Effector memory CD4-positive, alpha-beta T cell (primary cell): ENCODE measurements around the gene ARRDC1.
"Not testable (repeated sequence)": the region's sequence is repeated elsewhere in the genome, so short reads cannot be mapped to it uniquely, and the experiment has no call there.

ENCODE experiments used
- DNase-seq, 3 donors: peaks; one replicate each; pipeline ENCODE4 v3.0.0-alpha.2; 2020
- H3K27ac ChIP-seq: 2 replicates; pipeline ENCODE4 v1.7.0; 2013; ENCODE audit warnings: mild to moderate bottlenecking, low read length, moderate library complexity; ENCODE audit not compliant: insufficient read depth, poor library complexity, severe bottlenecking
- H3K27me3 ChIP-seq: replicated peaks from 2 replicates; pipeline ENCODE4 v1.7.0; 2013; ENCODE audit warnings: mild to moderate bottlenecking, low read length; ENCODE audit not compliant: insufficient read depth, control insufficient read depth, poor library complexity, severe bottlenecking
- H3K36me3 ChIP-seq: 2 replicates; pipeline ENCODE4 v1.7.0; 2013; ENCODE audit warnings: mild to moderate bottlenecking, low read length, moderate library complexity; ENCODE audit not compliant: control insufficient read depth, insufficient read depth
- H3K4me1 ChIP-seq: 2 replicates; pipeline ENCODE4 v1.7.0; 2013; ENCODE audit warnings: low read length, mild to moderate bottlenecking; ENCODE audit not compliant: control insufficient read depth, insufficient read depth, poor library complexity, severe bottlenecking
- H3K4me3 ChIP-seq: 2 replicates; pipeline ENCODE4 v1.7.0; 2013; ENCODE audit warnings: low read length, low read depth, mild to moderate bottlenecking; ENCODE audit not compliant: insufficient read depth, poor library complexity, severe bottlenecking
- H3K9me3 ChIP-seq: 2 replicates; pipeline ENCODE4 v1.7.0; 2013; ENCODE audit warnings: mild to moderate bottlenecking, low read length, moderate library complexity; ENCODE audit not compliant: control insufficient read depth

Gene ARRDC1

GRCh38 chr9:137621131-137621757 is 15.8 kb downstream of the ARRDC1 start:
- peaks cover 13% of the 10 kb centered on the region for H3K4me1 ChIP-seq
- DNase-seq, result no peak
- peak overlapping the region; percentile 2 for H3K4me3 ChIP-seq
- no peaks in the 10 kb centered on the region for H3K27me3 ChIP-seq
- H3K9me3 ChIP-seq, result no peaks in the 10 kb centered on the region
- no peaks in the 10 kb centered on the region for H3K36me3 ChIP-seq
- no peak overlapping the region for H3K27ac ChIP-seq

GRCh38 chr9:137622211-137622610 is 16.7 kb downstream of the ARRDC1 start:
- H3K27me3 ChIP-seq, H3K9me3 ChIP-seq, H3K27ac ChIP-seq, DNase-seq, H3K36me3 ChIP-seq, H3K4me3 ChIP-seq: not testable (repeated sequence)
- H3K4me1 ChIP-seq, result peaks cover 13% of the 10 kb centered on the region

GRCh38 chr9:137626464-137626863 is 21.0 kb downstream of the ARRDC1 start:
- Histone ChIP-seq H3K9me3 (no peaks in the 10 kb centered on the region), H3K27ac (no peak overlapping the region), H3K4me1 (peaks cover 7% of the 10 kb centered on the region), H3K27me3 (no peaks in the 10 kb centered on the region), H3K4me3 (no peak overlapping the region), H3K36me3 (no peaks in the 10 kb centered on the region)
- DNase-seq, result no peak

GRCh38 chr9:137627406-137627805 is 21.9 kb downstream of the ARRDC1 start:
- not testable (repeated sequence) for H3K27me3 ChIP-seq, H3K9me3 ChIP-seq, H3K36me3 ChIP-seq, H3K4me3 ChIP-seq, H3K27ac ChIP-seq, H3K4me1 ChIP-seq, DNase-seq

- no peaks in the 10 kb centered on the region for H3K36me3 ChIP-seq
- no peaks in the 10 kb centered on the region for H3K9me3 ChIP-seq
- no peak overlapping the region for H3K4me3 ChIP-seq
- no peak overlapping the region for H3K27ac ChIP-seq
- H3K27me3 ChIP-seq, result no peaks in the 10 kb centered on the region
- no peak for DNase-seq
- peaks cover 7% of the 10 kb centered on the region for H3K4me1 ChIP-seq
These were observed 24.6 kb downstream of the ARRDC1 start for GRCh38 chr9:137630126-137630525.

GRCh38 chr9:137630679-137631078 is 25.2 kb downstream of the ARRDC1 start:
- Histone ChIP-seq H3K4me1 (peaks cover 7% of the 10 kb centered on the region), H3K36me3 (no peaks in the 10 kb centered on the region), H3K4me3 (no peak overlapping the region), H3K9me3 (no peaks in the 10 kb centered on the region), H3K27me3 (no peaks in the 10 kb centered on the region), H3K27ac (no peak overlapping the region)
- DNase-seq, result no peak

- Histone ChIP-seq H3K4me3 (no peak overlapping the region), H3K36me3 (no peaks in the 10 kb centered on the region), H3K4me1 (peaks cover 7% of the 10 kb centered on the region), H3K27me3 (no peaks in the 10 kb centered on the region), H3K9me3 (no peaks in the 10 kb centered on the region), H3K27ac (no peak overlapping the region)
- DNase-seq, result no peak
These were observed 26.1 kb downstream of the ARRDC1 start for GRCh38 chr9:137631345-137632229.

GRCh38 chr9:137632230-137633161 is 27.0 kb downstream of the ARRDC1 start:
- Histone ChIP-seq H3K4me1 (peaks cover 7% of the 10 kb centered on the region), H3K27me3 (no peaks in the 10 kb centered on the region), H3K4me3 (no peak overlapping the region), H3K27ac (no peak overlapping the region), H3K9me3 (no peaks in the 10 kb centered on the region), H3K36me3 (no peaks in the 10 kb centered on the region)
- DNase-seq, result no peak

- no peaks in the 10 kb centered on the region for H3K36me3 ChIP-seq
- no peak for DNase-seq
These were observed 28.5 kb downstream of the ARRDC1 start for GRCh38 chr9:137634016-137634415.

More at GRCh38 chr9:137634016-137634415, 28.5 kb downstream of the ARRDC1 start:
- H3K9me3 ChIP-seq, result no peaks in the 10 kb centered on the region
- H3K27me3 ChIP-seq, result no peaks in the 10 kb centered on the region
- no peaks in the 10 kb centered on the region for H3K4me1 ChIP-seq
- H3K27ac ChIP-seq, result no peak overlapping the region
- no peak overlapping the region for H3K4me3 ChIP-seq
